22Rv1 (cell line): ENCODE results near the gene VIPAS39.

Experiments
- H3K27ac ChIP-seq: fragments of 450-650 bp; 2 replicates; pipeline ENCODE4 v1.5.1; 2017
- ZFX ChIP-seq: fragments of 450-650 bp; IDR thresholded peaks from 2 replicates; pipeline ENCODE4 v1.6.1; 2017; ENCODE audit warnings: antibody characterized with exemption, borderline replicate concordance
- TF ChIP-seq, protein P1 (sequence below): fragments of 450-650 bp; IDR thresholded peaks from 2 replicates; pipeline ENCODE4 v1.5.1; 2017; ENCODE audit warnings: mild to moderate bottlenecking

VIPAS39 gene

DNA sequence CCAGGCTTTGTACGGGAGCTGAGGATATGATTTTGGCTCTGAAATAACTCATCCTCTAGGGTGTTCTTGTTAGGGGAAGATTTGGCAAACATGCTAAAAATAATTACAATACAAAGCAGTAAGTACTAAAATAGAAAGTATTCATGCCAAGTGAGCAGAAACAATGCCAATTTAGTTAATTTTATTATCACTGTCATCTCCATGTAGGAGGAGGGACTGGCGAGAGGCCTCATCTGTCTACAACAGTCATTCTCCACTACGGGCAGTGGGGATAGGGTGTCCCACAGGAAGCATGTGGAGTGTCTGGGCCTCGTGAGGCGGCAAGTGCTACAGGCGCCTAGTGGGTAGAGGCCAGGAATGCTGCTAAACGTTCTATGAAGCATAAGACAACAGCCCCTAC is 37.9 kb upstream of the VIPAS39 start:
- H3K27ac ChIP-seq, result no peak overlapping the region
- TF ChIP-seq, protein P1, sequence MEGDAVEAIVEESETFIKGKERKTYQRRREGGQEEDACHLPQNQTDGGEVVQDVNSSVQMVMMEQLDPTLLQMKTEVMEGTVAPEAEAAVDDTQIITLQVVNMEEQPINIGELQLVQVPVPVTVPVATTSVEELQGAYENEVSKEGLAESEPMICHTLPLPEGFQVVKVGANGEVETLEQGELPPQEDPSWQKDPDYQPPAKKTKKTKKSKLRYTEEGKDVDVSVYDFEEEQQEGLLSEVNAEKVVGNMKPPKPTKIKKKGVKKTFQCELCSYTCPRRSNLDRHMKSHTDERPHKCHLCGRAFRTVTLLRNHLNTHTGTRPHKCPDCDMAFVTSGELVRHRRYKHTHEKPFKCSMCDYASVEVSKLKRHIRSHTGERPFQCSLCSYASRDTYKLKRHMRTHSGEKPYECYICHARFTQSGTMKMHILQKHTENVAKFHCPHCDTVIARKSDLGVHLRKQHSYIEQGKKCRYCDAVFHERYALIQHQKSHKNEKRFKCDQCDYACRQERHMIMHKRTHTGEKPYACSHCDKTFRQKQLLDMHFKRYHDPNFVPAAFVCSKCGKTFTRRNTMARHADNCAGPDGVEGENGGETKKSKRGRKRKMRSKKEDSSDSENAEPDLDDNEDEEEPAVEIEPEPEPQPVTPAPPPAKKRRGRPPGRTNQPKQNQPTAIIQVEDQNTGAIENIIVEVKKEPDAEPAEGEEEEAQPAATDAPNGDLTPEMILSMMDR, result no peak
- TF ChIP-seq ZFX, result no peak

DNA sequence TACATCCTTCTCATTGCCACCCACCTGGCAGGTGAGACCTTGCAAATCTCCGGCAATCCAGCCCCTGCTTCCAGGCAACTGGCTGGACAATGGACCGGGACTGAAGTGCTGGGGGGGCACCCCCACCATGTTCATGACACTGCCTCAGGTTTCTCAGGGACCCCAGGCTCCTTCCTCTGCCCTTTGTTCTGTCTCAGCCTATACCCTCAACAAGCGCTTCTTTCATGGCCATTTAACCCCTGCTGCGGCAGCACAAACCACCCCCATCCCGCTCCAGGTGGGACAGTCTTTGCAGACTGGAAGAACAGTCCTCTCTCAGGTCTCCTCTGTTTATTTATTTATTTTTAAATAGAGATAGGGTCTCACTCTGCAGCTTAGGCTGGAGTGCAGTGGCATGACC is 33.7 kb upstream of the VIPAS39 start:
- TF ChIP-seq, protein P1, result no peak
- no peak for TF ChIP-seq ZFX
- H3K27ac ChIP-seq, result no peak overlapping the region

DNA sequence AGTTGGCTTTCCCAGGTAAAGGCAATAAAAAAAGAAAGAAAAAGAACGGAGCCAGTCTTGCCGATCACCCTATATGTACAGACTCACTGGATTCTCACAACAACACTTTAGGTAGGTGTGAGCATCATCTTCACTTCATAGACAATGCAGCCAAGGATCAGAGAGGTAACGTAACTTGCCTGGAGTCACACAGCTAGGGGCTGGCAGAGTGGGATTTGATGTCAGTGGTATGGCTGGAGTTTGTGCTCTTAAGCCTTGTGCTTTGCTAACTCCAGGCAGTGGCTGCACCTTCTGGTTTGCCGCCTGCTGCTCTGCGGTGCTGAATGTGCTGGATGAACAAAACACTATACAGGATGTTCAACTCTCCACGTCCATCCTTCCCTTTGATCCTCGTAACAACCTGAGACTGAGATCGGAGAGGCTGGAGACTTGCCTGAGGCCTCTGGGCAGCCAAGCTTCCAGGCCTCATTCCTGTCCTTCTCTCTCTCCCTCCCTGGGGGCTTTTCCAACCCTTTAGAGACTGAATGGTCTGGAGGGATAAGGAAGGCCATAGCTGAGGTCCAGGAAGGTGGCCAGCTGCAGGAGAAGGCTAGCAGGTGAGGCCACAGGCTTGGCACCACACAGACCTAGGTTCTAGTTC is 33.1 kb upstream of the VIPAS39 start:
- TF ChIP-seq, protein P1, result no peak
- no peak for TF ChIP-seq ZFX
- H3K27ac ChIP-seq, result no peak overlapping the region

DNA sequence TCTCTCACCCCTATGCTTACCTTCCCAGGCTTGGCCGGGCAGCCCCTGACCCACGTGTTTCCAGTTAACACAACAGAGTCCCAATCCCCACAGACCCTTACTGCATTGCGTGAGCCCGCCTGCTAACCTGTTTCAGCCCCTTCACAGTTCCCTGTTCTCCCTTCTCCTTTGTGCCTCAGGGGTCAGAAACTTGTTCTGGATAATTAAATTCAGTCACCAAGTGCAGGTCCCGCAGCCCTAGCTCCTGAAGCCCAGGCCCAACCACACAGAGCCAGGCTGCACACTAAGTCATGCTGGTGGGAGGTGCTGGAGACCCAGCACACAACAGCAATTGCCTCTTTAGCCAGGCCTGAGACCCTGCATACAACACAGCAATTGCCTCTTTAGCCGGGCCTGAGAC is 31.6 kb upstream of the VIPAS39 start:
- H3K27ac ChIP-seq, result no peak overlapping the region
- TF ChIP-seq, protein P1, result no peak
- TF ChIP-seq ZFX, result no peak

DNA sequence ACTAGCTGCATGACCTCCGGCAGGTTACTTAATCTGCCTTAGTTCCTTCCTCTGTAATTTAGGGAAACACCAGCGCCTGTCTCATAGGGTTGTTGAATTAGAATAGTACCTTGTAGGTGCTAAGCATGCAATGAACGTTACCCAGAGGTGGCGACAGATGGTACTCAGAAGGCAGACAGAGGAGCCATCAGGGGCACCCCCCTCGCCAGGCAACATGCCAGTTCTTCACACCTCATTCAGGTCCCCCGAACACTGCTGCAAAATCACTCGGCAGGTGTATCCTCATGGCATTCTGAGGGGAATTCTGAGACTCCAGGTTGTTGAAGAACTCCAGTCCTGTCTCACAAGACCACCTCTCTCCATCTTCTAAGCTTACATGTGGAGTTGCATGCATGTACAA is 31.2 kb upstream of the VIPAS39 start:
- TF ChIP-seq, protein P1, result no peak
- no peak for TF ChIP-seq ZFX
- H3K27ac ChIP-seq, result no peak overlapping the region

DNA sequence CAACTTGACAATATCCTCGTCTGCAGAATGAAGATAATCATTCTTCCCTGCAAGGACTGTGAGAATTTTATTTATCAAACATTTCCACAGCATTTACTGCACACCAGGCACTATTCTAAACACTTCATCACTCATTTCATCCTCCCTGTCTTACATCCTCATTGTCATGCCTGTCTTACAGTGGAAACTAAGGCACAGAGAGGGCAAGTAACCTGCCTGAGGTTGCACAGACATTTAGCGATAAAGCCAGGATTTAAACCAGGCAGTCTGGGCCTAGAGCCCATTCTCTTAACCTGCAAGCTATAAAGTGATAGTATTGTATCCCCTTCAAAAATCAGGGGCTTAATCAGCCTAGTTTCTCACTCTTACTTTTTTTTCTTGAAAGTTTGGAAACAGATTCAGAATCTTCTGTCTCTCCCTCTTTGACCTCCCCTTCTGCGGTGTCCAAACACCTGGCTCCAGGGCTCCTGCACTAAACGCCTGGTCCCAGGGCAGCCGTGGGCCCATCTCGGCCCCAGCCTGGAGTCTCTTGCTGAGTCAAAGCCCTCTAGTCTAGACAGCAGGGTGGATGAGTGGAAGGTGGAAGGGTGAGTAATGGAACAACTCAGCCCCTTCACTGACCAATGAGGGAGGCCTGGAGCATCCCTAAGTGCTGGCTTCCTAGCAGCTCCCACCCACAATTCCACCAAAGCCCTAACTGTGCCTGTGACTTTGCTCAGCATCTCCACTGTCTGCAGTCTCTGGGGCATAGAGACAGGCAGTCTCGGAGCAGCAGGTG is 28.7 kb upstream of the VIPAS39 start:
- TF ChIP-seq, protein P1, result no peak
- TF ChIP-seq ZFX, result no peak
- H3K27ac ChIP-seq, result no peak overlapping the region

DNA sequence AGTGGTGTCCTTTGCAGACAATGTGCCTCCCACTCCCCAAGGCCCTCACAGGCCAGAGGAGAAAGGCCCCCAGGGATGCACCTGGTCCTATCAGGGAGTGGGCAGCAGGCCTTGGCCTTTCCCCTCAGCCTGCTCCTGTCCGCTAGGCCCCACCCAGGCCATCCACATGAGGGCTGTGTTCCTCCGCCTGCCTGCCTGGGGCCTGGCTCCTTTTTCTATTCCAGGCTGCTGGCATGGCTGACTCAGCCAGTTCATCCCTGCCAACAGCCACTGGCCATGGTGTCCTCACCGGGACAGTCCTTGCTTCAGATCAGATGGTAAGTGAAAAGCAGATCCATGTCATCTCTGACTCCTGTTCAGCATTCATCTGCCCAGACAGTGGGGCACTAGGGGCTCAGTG is 27.9 kb upstream of the VIPAS39 start:
- TF ChIP-seq ZFX, result no peak
- TF ChIP-seq, protein P1, result no peak
- H3K27ac ChIP-seq, result no peak overlapping the region
